ENCODE measurements around the gene MOSPD2. TPM values are rescaled to one million over a fixed set of nuclear protein-coding genes. Genes with fewer than 3 reads are reported as not detected.

Gene MOSPD2
- 12.9 TPM for polyA plus RNA-seq (2013, experiment 1 of 2)
- 19.8 TPM for polyA plus RNA-seq (2013, experiment 2 of 2)

GRCh38 chrX:14872851-14873675, at the start of gene MOSPD2, which contains the start of gene FANCB:
Gene MOSPD2, plus strand, starts transcription at chrX:14873421. Its CDS starts 108 bp downstream, at chrX:14873529.
Gene FANCB, minus strand, starts transcription at chrX:14873069. Its CDS starts 7,559 bp downstream, at chrX:14865510.
- Histone ChIP-seq H3K4me3 (ENCODE audit: extremely low read depth, insufficient read depth, low read length, poor library complexity, severe bottlenecking) (peak within 1 kb of the TSS; percentile 54), H3K27ac (ENCODE audit: low read depth, low read length, severe bottlenecking) (peak within 1 kb of the TSS; percentile 57), H3K9me3 (ENCODE audit: control insufficient read depth, low read length) (peaks cover under 1% of the 10 kb centered on the region), H3K4me1 (ENCODE audit: control insufficient read depth, insufficient read depth, low read length, poor library complexity, severe bottlenecking) (peaks cover 3% of the 10 kb centered on the region), H3K36me3 (ENCODE audit: control insufficient read depth, insufficient read depth, low read length) (peaks cover 15% of the 10 kb centered on the region)
- WGBS, 2 experiments (ENCODE audit: insufficient coverage in 2 of 2): 0% methylated on average over 17 to 20 of the region's 78 CpGs

- peaks cover 7% of the 10 kb centered on the region for H3K9me3 ChIP-seq (ENCODE audit: control insufficient read depth, low read length)
- no peaks in the 10 kb centered on the region for H3K4me1 ChIP-seq (ENCODE audit: control insufficient read depth, insufficient read depth, low read length, poor library complexity, severe bottlenecking)
- no peak overlapping the region for H3K27ac ChIP-seq (ENCODE audit: low read depth, low read length, severe bottlenecking)
- H3K36me3 ChIP-seq (ENCODE audit: control insufficient read depth, insufficient read depth, low read length): peaks cover 3% of the 10 kb centered on the region
- H3K4me3 ChIP-seq (ENCODE audit: extremely low read depth, insufficient read depth, low read length, poor library complexity, severe bottlenecking): no peak overlapping the region
Observed at GRCh38 chrX:14825851-14826250, 47.4 kb upstream of the MOSPD2 start.

GRCh38 chrX:14826319-14826718, 46.9 kb upstream of the MOSPD2 start:
- H3K4me1 ChIP-seq (ENCODE audit: control insufficient read depth, insufficient read depth, low read length, poor library complexity, severe bottlenecking): no peaks in the 10 kb centered on the region
- H3K27ac ChIP-seq (ENCODE audit: low read depth, low read length, severe bottlenecking): no peak overlapping the region
- H3K4me3 ChIP-seq (ENCODE audit: extremely low read depth, insufficient read depth, low read length, poor library complexity, severe bottlenecking): no peak overlapping the region
- no CpG with 5 or more reads among the region's 3 CpGs for WGBS, 2 experiments (ENCODE audit: insufficient coverage in 2 of 2)
- H3K9me3 ChIP-seq (ENCODE audit: control insufficient read depth, low read length): peaks cover 7% of the 10 kb centered on the region
- H3K36me3 ChIP-seq (ENCODE audit: control insufficient read depth, insufficient read depth, low read length): peaks cover 3% of the 10 kb centered on the region

DNA sequence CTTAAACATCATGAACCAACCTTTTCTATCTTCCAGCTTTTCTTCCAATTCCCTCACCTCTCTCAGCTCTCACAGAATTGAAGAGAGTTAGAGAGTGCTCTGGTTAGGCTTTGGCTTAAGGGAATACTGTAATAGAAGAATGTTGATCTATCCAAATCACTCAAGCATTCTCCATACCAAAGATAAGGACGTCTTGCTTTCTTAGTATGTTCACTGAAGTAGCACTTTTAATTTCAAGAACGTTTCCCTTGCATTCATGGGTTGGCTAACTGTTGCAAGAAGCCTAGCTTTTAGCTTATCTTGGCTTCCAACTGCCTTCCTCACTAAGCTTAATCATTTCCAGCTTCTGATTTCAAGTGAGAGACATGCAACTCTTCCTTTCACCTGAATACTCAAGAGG, 43.6 kb upstream of the MOSPD2 start:
- H3K4me1 ChIP-seq (ENCODE audit: control insufficient read depth, insufficient read depth, low read length, poor library complexity, severe bottlenecking): peaks cover 5% of the 10 kb centered on the region
- H3K36me3 ChIP-seq (ENCODE audit: control insufficient read depth, insufficient read depth, low read length): peaks cover 3% of the 10 kb centered on the region
- no peak overlapping the region for H3K27ac ChIP-seq (ENCODE audit: low read depth, low read length, severe bottlenecking)
- H3K4me3 ChIP-seq (ENCODE audit: extremely low read depth, insufficient read depth, low read length, poor library complexity, severe bottlenecking): no peak overlapping the region
- peaks cover 7% of the 10 kb centered on the region for H3K9me3 ChIP-seq (ENCODE audit: control insufficient read depth, low read length)
- WGBS, 2 experiments (ENCODE audit: insufficient coverage in 2 of 2): 100% methylated on average over 2 of the region's 2 CpGs; no CpG with 5 or more reads in 1 of the 2 experiments

DNA sequence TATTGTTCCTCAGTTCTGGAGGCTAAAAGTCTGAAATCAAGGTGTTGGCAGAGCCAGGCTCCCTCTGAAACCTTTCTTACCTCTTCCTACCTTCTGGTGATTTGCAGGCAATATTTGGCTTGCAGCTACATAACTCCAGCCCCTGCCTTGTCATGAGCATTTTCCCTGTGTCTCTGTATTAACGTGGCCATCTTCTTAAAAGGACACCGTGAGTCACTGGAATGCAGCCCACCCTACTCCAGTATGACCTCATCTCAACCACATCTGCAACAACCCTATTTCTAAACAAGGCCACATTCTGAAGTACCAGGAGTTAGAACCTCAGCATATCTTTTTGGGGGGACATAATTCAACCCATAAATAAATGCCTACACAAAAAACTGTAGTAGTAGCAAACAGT, 41.1 kb upstream of the MOSPD2 start:
- Histone ChIP-seq H3K4me1 (ENCODE audit: control insufficient read depth, insufficient read depth, low read length, poor library complexity, severe bottlenecking) (peaks cover 5% of the 10 kb centered on the region), H3K9me3 (ENCODE audit: control insufficient read depth, low read length) (peaks cover 7% of the 10 kb centered on the region), H3K36me3 (ENCODE audit: control insufficient read depth, insufficient read depth, low read length) (peaks cover 14% of the 10 kb centered on the region), H3K27ac (ENCODE audit: low read depth, low read length, severe bottlenecking) (peak overlapping the region; percentile 45), H3K4me3 (ENCODE audit: extremely low read depth, insufficient read depth, low read length, poor library complexity, severe bottlenecking) (no peak overlapping the region)
- 70% methylated on average over 2 of the region's 2 CpGs; no CpG with 5 or more reads in 1 of the 2 experiments for WGBS, 2 experiments (ENCODE audit: insufficient coverage in 2 of 2)

GRCh38 chrX:14832586-14832985, 40.6 kb upstream of the MOSPD2 start:
- no peak overlapping the region for H3K4me3 ChIP-seq (ENCODE audit: extremely low read depth, insufficient read depth, low read length, poor library complexity, severe bottlenecking)
- H3K9me3 ChIP-seq (ENCODE audit: control insufficient read depth, low read length): peaks cover 7% of the 10 kb centered on the region
- H3K4me1 ChIP-seq (ENCODE audit: control insufficient read depth, insufficient read depth, low read length, poor library complexity, severe bottlenecking): peaks cover 5% of the 10 kb centered on the region
- H3K27ac ChIP-seq (ENCODE audit: low read depth, low read length, severe bottlenecking): peak overlapping the region; percentile 45
- peaks cover 16% of the 10 kb centered on the region for H3K36me3 ChIP-seq (ENCODE audit: control insufficient read depth, insufficient read depth, low read length)

- Histone ChIP-seq H3K36me3 (ENCODE audit: control insufficient read depth, insufficient read depth, low read length) (peaks cover 13% of the 10 kb centered on the region), H3K9me3 (ENCODE audit: control insufficient read depth, low read length) (no peaks in the 10 kb centered on the region), H3K4me3 (ENCODE audit: extremely low read depth, insufficient read depth, low read length, poor library complexity, severe bottlenecking) (no peak overlapping the region), H3K4me1 (ENCODE audit: control insufficient read depth, insufficient read depth, low read length, poor library complexity, severe bottlenecking) (peaks cover 5% of the 10 kb centered on the region), H3K27ac (ENCODE audit: low read depth, low read length, severe bottlenecking) (no peak overlapping the region)
- WGBS, 2 experiments (ENCODE audit: insufficient coverage in 2 of 2): no CpG with 5 or more reads among the region's 2 CpGs
Observed at GRCh38 chrX:14837155-14837554, 36.1 kb upstream of the MOSPD2 start.

- no peaks in the 10 kb centered on the region for H3K4me1 ChIP-seq (ENCODE audit: control insufficient read depth, insufficient read depth, low read length, poor library complexity, severe bottlenecking)
- H3K27ac ChIP-seq (ENCODE audit: low read depth, low read length, severe bottlenecking): no peak overlapping the region
- no CpG with 5 or more reads among the region's 4 CpGs for WGBS, 2 experiments (ENCODE audit: insufficient coverage in 2 of 2)
- no peaks in the 10 kb centered on the region for H3K36me3 ChIP-seq (ENCODE audit: control insufficient read depth, insufficient read depth, low read length)
- H3K4me3 ChIP-seq (ENCODE audit: extremely low read depth, insufficient read depth, low read length, poor library complexity, severe bottlenecking): no peak overlapping the region
- no peaks in the 10 kb centered on the region for H3K9me3 ChIP-seq (ENCODE audit: control insufficient read depth, low read length)
Observed at GRCh38 chrX:14843666-14844065, 29.6 kb upstream of the MOSPD2 start.

GRCh38 chrX:14851526-14851925, 21.7 kb upstream of the MOSPD2 start:
- Histone ChIP-seq H3K36me3 (ENCODE audit: control insufficient read depth, insufficient read depth, low read length) (peaks cover 4% of the 10 kb centered on the region), H3K4me1 (ENCODE audit: control insufficient read depth, insufficient read depth, low read length, poor library complexity, severe bottlenecking) (no peaks in the 10 kb centered on the region), H3K27ac (ENCODE audit: low read depth, low read length, severe bottlenecking) (no peak overlapping the region), H3K4me3 (ENCODE audit: extremely low read depth, insufficient read depth, low read length, poor library complexity, severe bottlenecking) (no peak overlapping the region), H3K9me3 (ENCODE audit: control insufficient read depth, low read length) (no peaks in the 10 kb centered on the region)
- 90 to 100% methylated on average over 1 to 2 of the region's 3 CpGs for WGBS, 2 experiments (ENCODE audit: insufficient coverage in 2 of 2)

DNA sequence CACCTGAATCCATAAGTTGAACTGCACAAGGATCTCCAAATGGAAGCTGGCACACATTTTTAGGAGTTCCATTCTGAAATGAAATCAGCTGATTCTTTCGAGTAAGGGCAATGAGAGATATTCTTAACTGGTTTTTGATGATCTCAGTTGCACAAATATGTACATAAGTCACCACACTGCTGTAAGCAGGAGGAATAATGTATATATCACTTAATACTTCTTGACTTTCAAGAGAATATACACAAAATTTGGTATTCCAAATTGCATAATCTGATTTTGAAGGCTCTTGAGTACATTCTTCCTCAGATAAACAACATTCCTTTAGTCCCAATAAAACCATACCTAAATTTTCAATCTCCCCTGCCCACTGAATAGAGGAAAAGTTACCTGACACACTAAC, 8.6 kb upstream of the MOSPD2 start:
- Histone ChIP-seq H3K4me1 (ENCODE audit: control insufficient read depth, insufficient read depth, low read length, poor library complexity, severe bottlenecking) (no peaks in the 10 kb centered on the region), H3K4me3 (ENCODE audit: extremely low read depth, insufficient read depth, low read length, poor library complexity, severe bottlenecking) (no peak overlapping the region), H3K27ac (ENCODE audit: low read depth, low read length, severe bottlenecking) (no peak overlapping the region), H3K9me3 (ENCODE audit: control insufficient read depth, low read length) (peaks cover 9% of the 10 kb centered on the region), H3K36me3 (ENCODE audit: control insufficient read depth, insufficient read depth, low read length) (peaks cover 17% of the 10 kb centered on the region)
- no CpG with 5 or more reads among the region's 1 CpG for WGBS, 2 experiments (ENCODE audit: insufficient coverage in 2 of 2)

GRCh38 chrX:14865201-14865600, 8.0 kb upstream of the MOSPD2 start:
- WGBS, 2 experiments (ENCODE audit: insufficient coverage in 2 of 2): no CpG with 5 or more reads among the region's 1 CpG
- Histone ChIP-seq H3K27ac (ENCODE audit: low read depth, low read length, severe bottlenecking) (no peak overlapping the region), H3K4me3 (ENCODE audit: extremely low read depth, insufficient read depth, low read length, poor library complexity, severe bottlenecking) (no peak overlapping the region), H3K36me3 (ENCODE audit: control insufficient read depth, insufficient read depth, low read length) (peaks cover 17% of the 10 kb centered on the region), H3K9me3 (ENCODE audit: control insufficient read depth, low read length) (peaks cover 9% of the 10 kb centered on the region), H3K4me1 (ENCODE audit: control insufficient read depth, insufficient read depth, low read length, poor library complexity, severe bottlenecking) (no peaks in the 10 kb centered on the region)

All from mesodermal cell (in vitro differentiated cells).